DND-41 (cell line): ENCODE results near the gene VAC14.

Experiments used
- EZH2 ChIP-seq: IDR thresholded peaks from 3 replicates; pipeline ENCODE4 v1.6.1; 2012; ENCODE audit warnings: borderline replicate concordance, low read depth, mild to moderate bottlenecking, moderate library complexity, low read length, inconsistent platforms; ENCODE audit not compliant: severe bottlenecking
- TF ChIP-seq, protein P1 (sequence below): IDR thresholded peaks from 2 replicates; pipeline ENCODE4 v1.5.1; 2012; ENCODE audit warnings: borderline replicate concordance, low read length, moderate library complexity, mild to moderate bottlenecking; ENCODE audit not compliant: poor library complexity, severe bottlenecking; ENCODE audit errors: extremely low read depth

DNA sequence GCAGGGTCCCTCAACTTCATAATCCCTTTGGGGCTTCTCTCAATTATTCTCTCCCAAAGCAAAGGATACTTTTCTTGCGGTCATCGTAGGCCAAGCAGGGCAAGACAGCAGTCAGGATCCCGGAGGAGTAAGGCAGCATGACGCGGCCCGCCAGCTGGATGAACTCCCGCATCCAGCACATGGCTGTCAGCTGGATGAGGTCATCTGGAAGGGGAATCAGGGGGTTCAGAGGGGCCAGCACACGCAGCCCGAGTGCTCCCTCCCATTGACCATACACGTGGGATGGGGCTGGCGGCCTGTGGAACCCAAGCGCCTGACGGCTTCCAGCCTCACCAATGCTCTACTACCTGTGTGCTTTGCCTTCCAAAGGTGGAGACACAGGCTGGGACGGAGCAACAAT, 19.2 kb downstream of the VAC14 start:
- TF ChIP-seq, protein P1, sequence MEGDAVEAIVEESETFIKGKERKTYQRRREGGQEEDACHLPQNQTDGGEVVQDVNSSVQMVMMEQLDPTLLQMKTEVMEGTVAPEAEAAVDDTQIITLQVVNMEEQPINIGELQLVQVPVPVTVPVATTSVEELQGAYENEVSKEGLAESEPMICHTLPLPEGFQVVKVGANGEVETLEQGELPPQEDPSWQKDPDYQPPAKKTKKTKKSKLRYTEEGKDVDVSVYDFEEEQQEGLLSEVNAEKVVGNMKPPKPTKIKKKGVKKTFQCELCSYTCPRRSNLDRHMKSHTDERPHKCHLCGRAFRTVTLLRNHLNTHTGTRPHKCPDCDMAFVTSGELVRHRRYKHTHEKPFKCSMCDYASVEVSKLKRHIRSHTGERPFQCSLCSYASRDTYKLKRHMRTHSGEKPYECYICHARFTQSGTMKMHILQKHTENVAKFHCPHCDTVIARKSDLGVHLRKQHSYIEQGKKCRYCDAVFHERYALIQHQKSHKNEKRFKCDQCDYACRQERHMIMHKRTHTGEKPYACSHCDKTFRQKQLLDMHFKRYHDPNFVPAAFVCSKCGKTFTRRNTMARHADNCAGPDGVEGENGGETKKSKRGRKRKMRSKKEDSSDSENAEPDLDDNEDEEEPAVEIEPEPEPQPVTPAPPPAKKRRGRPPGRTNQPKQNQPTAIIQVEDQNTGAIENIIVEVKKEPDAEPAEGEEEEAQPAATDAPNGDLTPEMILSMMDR, result no peak
- TF ChIP-seq EZH2, result no peak
